H1 (cell line): ENCODE data around the gene NPNT.

ENCODE experiments used
- BRCA1 ChIP-seq: IDR thresholded peaks from 2 replicates; pipeline ENCODE4 v1.6.1; 2012; ENCODE audit warnings: low read depth, low read length, improper control_type of control experiment
- CHD1 ChIP-seq: IDR thresholded peaks from 2 replicates; pipeline ENCODE4 v1.6.1; 2012; ENCODE audit warnings: low read depth, low read length, improper control_type of control experiment
- EP300 ChIP-seq, 2 experiments: IDR thresholded peaks; 1 replicate in 1 of 2; 2 replicates in 1 of 2; pipeline ENCODE4 v1.6.1; 2011 to 2012; ENCODE audit warnings: low read depth in 2 of 2, low read length in 2 of 2, mild to moderate bottlenecking in 2 of 2, borderline replicate concordance in 1 of 2, inconsistent platforms in 1 of 2, moderate library complexity in 1 of 2
- POLR2A ChIP-seq, 2 experiments: IDR thresholded peaks; 1 replicate in 1 of 2; 2 replicates in 1 of 2; pipeline ENCODE4 v1.6.1; 2011; ENCODE audit warnings: low read depth in 2 of 2, low read length in 2 of 2, mild to moderate bottlenecking in 2 of 2; ENCODE audit errors: control extremely low read depth in 1 of 2
- SIN3A ChIP-seq, 2 experiments: IDR thresholded peaks in 1 of 2; conservative IDR thresholded peaks in 1 of 2; 2 replicates each; pipeline ENCODE4 v1.6.1; 2011 to 2012; ENCODE audit warnings: low read length in 2 of 2, improper control_type of control experiment in 1 of 2, low read depth in 1 of 2, mild to moderate bottlenecking in 1 of 2
- USF2 ChIP-seq: IDR thresholded peaks from 2 replicates; pipeline ENCODE4 v1.6.1; 2011; ENCODE audit warnings: low read length, improper control_type of control experiment

- TF ChIP-seq EP300 (IDR thresholded peaks at IDR 0.05; ENCODE audit: borderline replicate concordance in 1 of 2, low read depth in 2 of 2, low read length in 2 of 2) (no peak), POLR2A (IDR thresholded peaks at IDR 0.05; ENCODE audit: control extremely low read depth in 1 of 2, low read depth in 2 of 2, low read length in 2 of 2) (no peak), CHD1 (no peak), BRCA1 (no peak), USF2 (no peak), SIN3A (conservative IDR thresholded peaks at IDR 0.05 in 1 of 2, IDR thresholded peaks at IDR 0.05 in 1 of 2; ENCODE audit: low read depth in 1 of 2, low read length in 2 of 2) (no peak)
Measured at GRCh38 chr4:105963461-105964400, 68.5 kb downstream of the NPNT start.
